ENCODE results near the gene IFITM10. TPM values are rescaled to one million over a fixed set of nuclear protein-coding genes. Genes with fewer than 3 reads are reported as not detected.

Gene IFITM10
- total RNA-seq, 2 experiments from 2014 or later: 0.27 to 0.29 TPM

DNA sequence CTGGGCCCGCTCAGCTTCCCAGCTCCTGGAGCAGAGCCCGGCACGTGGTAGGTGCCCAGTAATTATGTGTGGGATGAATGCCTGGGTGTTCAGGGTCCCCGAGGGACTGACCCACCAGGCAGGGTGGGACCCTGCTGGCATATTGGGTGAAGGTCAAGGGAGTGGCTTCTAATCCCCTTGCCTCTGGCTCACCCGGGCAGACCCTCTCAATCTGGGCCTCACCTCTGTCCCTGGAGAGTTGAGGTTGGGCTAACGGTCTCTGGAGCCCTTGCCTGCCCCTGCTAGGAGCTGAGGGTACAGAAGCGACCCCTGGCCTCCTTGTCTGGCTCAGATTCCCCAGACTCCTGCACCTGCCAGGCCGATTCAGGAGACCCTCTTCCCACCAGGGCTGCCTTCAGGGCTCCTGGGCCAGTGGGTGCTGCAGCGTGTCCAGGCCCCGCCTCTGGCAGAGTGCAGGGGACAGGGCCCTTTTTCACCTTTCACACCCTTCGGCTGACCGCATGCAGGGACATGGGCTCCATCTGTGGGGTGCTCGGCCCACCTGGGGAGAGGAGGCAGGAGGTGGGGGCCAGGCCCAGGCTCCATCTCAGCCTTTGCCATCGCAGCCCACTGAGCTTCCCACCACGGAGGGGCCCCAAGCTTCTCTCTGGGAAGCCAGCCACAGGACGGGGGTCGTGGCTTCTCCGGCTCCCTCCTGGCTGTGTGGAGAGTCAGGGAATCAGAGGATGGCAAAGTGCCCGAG is 17.2 kb upstream of the IFITM10 start:
- Mint-ChIP-seq H3K4me1 (ENCODE audit: low read depth) (peaks cover 21% of the 10 kb centered on the region), H3K27ac (no peak overlapping the region), H3K9me3 (no peaks in the 10 kb centered on the region), H3K27me3 (no peaks in the 10 kb centered on the region), H3K36me3 (no peaks in the 10 kb centered on the region), H3K4me3 (no peak overlapping the region)
- intact Hi-C loops (cut with micrococcal nuclease): no loop called here
- POLR2A ChIA-PET: no interaction called here
- no peak for DNase-seq
- CTCF ChIA-PET: no interaction called here

DNA sequence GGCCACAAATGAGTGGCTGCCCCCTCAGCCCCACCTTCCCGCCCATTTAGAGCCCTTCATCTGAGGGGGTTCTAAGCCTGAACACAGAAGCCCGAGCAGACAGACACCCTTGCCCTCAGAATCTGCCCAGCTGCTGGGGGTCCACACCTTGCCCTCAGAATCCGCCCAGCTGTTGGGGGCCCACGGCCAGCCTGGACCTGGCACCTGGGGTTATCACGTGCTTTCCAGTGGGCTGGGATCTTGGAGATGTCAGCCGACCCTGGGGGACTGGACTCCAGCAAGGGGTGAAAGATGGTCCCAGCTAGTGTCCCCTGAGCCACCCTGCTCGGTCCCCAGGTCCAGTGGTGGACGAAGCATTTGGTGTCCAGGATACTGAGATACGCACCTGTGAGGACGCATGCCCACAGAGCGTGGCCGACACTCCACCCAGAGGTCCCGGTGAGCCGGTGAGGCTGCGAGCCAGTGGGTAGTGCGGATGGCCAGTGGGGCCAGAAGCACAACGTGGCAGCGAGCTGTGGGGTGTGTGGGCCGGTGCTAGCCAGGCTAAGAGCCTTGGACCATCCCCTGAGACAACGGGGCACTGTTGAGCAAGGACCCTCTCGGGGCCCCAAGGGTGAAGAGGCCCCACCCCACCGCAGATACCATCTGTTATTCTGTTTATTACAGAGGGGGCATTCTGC is 16.5 kb upstream of the IFITM10 start:
- ChIA-PET POLR2A (no interaction called here), CTCF (interaction anchor here (0.7 to 1.7 kb wide), 4 partner anchors 65 to 114 kb away, joined by 3 to 7 read pairs (median 5); no protein-coding TSS in a partner anchor)
- Mint-ChIP-seq H3K27me3 (no peaks in the 10 kb centered on the region), H3K4me3 (no peak overlapping the region), H3K9me3 (no peaks in the 10 kb centered on the region), H3K36me3 (no peaks in the 10 kb centered on the region), H3K4me1 (ENCODE audit: low read depth) (peaks cover 21% of the 10 kb centered on the region), H3K27ac (no peak overlapping the region)
- no peak for DNase-seq
- intact Hi-C loops (cut with micrococcal nuclease): no loop called here

DNA sequence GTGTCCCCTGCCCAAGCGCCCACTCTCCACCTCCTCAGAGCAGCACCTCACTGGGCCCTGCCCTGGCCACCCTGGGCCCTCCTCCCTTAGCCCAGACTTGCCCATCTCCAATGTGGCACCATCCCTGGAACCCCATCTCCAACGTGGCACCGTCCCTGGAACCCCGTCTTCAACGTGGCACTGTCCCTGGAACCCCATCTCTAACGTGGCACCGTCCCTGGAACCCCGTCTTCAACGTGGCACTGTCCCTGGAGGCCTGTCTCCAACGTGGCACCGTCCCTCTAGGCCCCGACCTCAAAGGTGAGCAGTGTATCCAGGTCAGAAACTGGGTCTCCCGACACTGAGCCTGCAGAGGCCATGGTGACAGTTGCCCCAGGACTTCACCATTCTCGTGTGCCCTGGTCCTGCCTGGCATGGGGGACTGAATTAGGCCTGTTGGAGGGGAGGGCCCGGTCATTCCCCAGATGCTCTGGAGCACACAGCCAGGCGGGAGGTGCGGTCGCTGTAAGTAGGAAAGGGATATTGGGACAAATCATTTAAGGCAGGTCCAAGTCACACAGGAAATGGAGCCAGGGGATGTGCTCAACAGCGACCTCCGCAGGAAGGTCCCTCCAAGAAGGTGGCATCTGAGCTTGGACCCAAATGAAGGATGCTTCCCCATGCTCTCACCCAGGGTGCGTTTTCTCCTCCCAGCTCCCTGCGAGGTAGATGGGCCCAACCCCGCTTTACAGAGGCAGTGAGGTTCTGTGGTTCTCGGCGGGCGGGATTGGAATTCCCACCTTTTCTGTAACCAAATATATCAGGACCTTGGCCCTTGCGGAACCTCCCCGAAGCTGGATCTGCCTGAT is 15.7 kb upstream of the IFITM10 start:
- POLR2A ChIA-PET: no interaction called here
- no peak overlapping the region for H3K27ac Mint-ChIP-seq
- CTCF ChIA-PET: interaction anchor here (0.7 to 1.7 kb wide), 4 partner anchors 64 to 113 kb away, joined by 3 to 7 read pairs (median 5); no protein-coding TSS in a partner anchor

DNA sequence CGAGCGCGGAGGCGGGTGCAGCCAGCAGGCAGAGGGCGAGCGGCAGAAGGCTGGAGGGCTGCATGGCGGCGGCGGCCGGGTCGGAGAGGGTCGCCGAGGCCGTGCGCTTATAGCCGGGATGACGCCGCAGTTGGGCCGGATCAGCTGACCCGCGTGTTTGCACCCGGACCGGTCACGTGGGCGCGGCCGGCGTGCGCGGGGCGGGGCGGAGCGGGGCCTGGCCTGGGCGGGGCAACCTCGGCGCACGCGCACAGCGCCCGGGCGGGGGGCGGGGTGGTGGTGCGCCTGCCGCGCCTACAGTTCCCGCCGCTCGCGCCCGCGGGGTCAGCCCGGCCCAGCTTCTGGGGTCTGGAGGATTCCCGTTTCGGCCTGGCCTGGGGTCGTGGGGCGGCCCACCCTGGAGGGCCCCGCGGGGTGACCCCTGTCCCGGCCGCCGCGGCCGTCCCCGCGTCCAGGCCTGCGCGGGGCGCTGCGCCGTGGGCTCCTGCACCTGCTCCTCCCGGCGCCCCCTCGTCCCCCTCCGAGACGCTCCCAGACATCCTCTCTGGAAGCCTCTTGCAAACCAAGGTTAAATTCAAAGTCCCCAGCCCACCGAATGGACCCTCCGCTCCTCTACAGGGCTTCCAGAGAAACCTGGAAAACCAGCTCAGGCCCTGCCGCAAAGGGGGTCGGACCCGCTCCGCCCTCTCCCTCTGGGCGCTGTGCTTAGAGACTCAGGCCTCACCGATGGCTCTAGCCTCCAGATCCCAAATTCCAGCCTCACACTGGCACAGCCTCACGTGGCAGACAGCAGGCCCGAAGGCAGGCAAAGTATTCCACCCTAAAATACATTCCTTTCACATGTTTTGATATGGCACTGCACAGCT is 13.6 kb upstream of the IFITM10 start, which contains the start of gene CTSD:
Gene CTSD, minus strand, starts transcription at position 132 of the 866 bp plus-strand sequence. Its CDS starts 68 bp downstream, at position 64.
- POLR2A ChIA-PET: interaction anchor here (1.5 kb wide), 1 partner anchor 9 kb away, joined by 4 read pairs; no protein-coding TSS in a partner anchor

More for the DNA sequence above, 15.7 kb upstream of the IFITM10 start:
- H3K4me3 Mint-ChIP-seq: no peak overlapping the region
- DNase-seq: no peak
- intact Hi-C loops (cut with micrococcal nuclease): no loop called here
- no peaks in the 10 kb centered on the region for H3K9me3 Mint-ChIP-seq
- H3K27me3 Mint-ChIP-seq: no peaks in the 10 kb centered on the region
- H3K4me1 Mint-ChIP-seq (ENCODE audit: low read depth): peaks cover 26% of the 10 kb centered on the region
- no peaks in the 10 kb centered on the region for H3K36me3 Mint-ChIP-seq

DNA sequence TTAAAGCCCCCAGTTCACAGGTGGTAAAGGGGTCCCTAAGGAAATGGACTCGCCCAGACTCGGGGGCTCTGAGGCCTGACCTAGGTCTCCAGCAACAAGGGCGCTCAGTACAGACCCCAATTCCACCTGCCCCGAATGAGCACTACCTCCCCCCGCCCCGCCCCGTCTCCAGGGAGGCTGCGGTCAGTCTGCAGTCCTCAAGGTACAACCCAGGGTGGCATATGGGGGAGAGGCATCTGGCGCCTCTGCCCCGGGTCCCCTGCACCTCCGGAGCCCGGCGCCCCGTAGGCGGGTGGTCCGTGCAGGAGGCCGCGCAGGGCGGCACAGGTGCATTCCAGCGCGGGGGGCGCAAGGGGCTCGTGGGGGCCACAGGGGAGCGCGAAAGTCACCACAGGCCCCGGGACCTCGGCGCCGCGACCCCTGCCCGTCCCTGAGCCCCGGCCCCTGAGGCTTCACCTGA is 13.0 kb upstream of the IFITM10 start:
- intact Hi-C loops (cut with micrococcal nuclease): loop anchor here (2.0 kb wide), 1 partner anchor 87 kb away; no protein-coding TSS in a partner anchor
- Mint-ChIP-seq H3K4me3 (peak overlapping the region; percentile 51), H3K27ac (no peak overlapping the region), H3K27me3 (no peaks in the 10 kb centered on the region), H3K4me1 (ENCODE audit: low read depth) (peaks cover 38% of the 10 kb centered on the region), H3K9me3 (no peaks in the 10 kb centered on the region), H3K36me3 (no peaks in the 10 kb centered on the region)
- ChIA-PET CTCF (interaction anchor here (1.0 to 1.5 kb wide), 2 partner anchors 18 to 72 kb away, joined by 3 read pairs; no protein-coding TSS in a partner anchor), POLR2A (interaction anchor here (1.5 kb wide), 1 partner anchor 10 kb away, joined by 4 read pairs; no protein-coding TSS in a partner anchor)
- DNase-seq: no peak

More for the DNA sequence above, 13.6 kb upstream of the IFITM10 start, which contains the start of gene CTSD:
- DNase-seq: peak; percentile 91
- H3K27me3 Mint-ChIP-seq: no peaks in the 10 kb centered on the region
- CTCF ChIA-PET: interaction anchor here (1.0 to 1.5 kb wide), 3 partner anchors 17 to 73 kb away, joined by 3 to 8 read pairs (median 3); no protein-coding TSS in a partner anchor
- peaks cover 33% of the 10 kb centered on the region for H3K4me1 Mint-ChIP-seq (ENCODE audit: low read depth)
- intact Hi-C loops (cut with micrococcal nuclease): loop anchor here (2.0 kb wide), 1 partner anchor 87 kb away; no protein-coding TSS in a partner anchor
- H3K36me3 Mint-ChIP-seq: no peaks in the 10 kb centered on the region
- H3K9me3 Mint-ChIP-seq: no peaks in the 10 kb centered on the region
- peak within 1 kb of the TSS; percentile 80 for H3K4me3 Mint-ChIP-seq
- H3K27ac Mint-ChIP-seq: peak within 1 kb of the TSS; percentile 62

DNA sequence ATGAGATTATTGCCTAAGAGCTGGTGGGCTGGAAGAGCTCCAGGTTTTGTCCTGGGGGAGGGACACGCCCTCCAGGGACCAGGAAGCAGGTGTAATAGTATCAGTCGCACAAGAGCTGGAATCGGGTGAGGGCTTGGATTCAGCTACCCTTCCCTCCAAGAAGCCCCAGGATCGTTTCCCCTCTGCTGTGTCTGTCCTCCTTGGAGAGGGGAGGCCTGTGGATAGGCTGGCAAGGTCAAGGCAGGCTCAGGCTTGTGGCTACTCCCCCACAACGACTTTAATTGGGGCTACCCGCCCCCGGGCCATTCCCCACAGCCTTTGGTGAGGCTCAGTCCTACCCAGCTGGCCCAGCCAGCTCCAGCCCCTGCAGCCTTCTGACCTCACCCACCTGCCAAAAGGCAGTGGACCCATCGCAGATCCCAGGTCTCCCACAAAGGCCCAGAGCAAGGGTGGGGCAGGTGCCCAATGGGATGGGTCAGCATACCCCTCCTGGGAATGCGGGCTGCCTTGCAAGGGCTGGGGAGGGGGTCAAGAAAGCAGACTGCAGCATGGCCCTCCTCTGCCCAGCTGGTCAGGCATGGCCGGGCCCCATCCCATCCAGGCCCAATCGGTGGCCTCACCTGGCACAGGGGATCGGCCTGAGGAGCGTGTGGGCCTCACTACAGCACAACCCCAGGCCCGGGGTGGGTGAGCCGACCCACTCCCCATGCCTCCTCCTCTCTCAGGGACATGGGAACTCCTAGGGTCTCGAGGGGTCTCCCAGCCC is 12.3 kb upstream of the IFITM10 start:
- H3K27ac Mint-ChIP-seq: no peak overlapping the region
- POLR2A ChIA-PET: no interaction called here
- H3K4me3 Mint-ChIP-seq: peak overlapping the region; percentile 51
- DNase-seq: no peak
- CTCF ChIA-PET: interaction anchor here (1.1 to 2.1 kb wide), 2 partner anchors 69 to 70 kb away, joined by 4 to 12 read pairs; no protein-coding TSS in a partner anchor
- intact Hi-C loops (cut with micrococcal nuclease): loop anchor here (2.0 kb wide), 1 partner anchor 88 kb away; no protein-coding TSS in a partner anchor
- H3K9me3 Mint-ChIP-seq: no peaks in the 10 kb centered on the region
- H3K4me1 Mint-ChIP-seq (ENCODE audit: low read depth): peaks cover 39% of the 10 kb centered on the region
- no peaks in the 10 kb centered on the region for H3K36me3 Mint-ChIP-seq
- H3K27me3 Mint-ChIP-seq: no peaks in the 10 kb centered on the region

DNA sequence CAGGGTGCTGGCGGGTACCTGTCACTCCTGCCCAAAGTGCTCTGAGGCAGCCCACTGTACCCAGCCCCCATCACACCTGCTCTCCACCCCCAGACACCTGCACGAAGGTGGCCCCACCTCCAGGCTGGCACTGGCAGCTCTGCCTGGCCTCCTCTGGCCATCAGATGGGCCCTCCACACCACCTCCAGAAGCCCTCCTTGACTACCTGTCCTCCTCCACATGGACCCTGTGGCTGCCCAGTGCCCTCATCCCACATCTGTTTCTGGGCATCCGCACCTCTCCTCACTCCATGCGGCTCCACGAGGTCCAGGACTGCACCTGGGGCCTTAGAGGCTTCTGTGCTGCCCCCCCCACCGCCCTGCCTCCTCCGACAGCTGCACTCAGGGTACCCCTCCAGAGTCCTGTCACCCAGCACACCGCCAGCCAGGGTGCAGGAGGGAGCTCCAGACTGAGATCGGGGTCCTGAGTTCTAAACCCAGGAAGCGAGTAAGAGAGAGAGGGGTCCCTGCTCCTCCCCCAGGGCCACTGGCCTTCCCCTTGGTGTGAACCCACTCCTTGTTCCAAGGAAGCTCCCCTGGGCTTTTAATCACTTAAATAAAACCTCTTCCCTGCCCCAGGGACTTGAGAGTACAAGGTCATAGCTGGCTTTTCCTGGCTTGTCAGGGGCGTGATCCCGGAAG is 11.6 kb upstream of the IFITM10 start:
- Mint-ChIP-seq H3K4me1 (ENCODE audit: low read depth) (peaks cover 46% of the 10 kb centered on the region), H3K4me3 (peak overlapping the region; percentile 51), H3K36me3 (peaks cover 2% of the 10 kb centered on the region), H3K9me3 (no peaks in the 10 kb centered on the region), H3K27me3 (no peaks in the 10 kb centered on the region), H3K27ac (peak overlapping the region; percentile 10)
- ChIA-PET POLR2A (no interaction called here), CTCF (interaction anchor here (1.1 to 2.1 kb wide), 2 partner anchors 68 to 71 kb away, joined by 4 to 12 read pairs; no protein-coding TSS in a partner anchor)
- DNase-seq: no peak
- intact Hi-C loops (cut with micrococcal nuclease): loop anchor here (2.0 kb wide), 1 partner anchor 89 kb away; no protein-coding TSS in a partner anchor

DNA sequence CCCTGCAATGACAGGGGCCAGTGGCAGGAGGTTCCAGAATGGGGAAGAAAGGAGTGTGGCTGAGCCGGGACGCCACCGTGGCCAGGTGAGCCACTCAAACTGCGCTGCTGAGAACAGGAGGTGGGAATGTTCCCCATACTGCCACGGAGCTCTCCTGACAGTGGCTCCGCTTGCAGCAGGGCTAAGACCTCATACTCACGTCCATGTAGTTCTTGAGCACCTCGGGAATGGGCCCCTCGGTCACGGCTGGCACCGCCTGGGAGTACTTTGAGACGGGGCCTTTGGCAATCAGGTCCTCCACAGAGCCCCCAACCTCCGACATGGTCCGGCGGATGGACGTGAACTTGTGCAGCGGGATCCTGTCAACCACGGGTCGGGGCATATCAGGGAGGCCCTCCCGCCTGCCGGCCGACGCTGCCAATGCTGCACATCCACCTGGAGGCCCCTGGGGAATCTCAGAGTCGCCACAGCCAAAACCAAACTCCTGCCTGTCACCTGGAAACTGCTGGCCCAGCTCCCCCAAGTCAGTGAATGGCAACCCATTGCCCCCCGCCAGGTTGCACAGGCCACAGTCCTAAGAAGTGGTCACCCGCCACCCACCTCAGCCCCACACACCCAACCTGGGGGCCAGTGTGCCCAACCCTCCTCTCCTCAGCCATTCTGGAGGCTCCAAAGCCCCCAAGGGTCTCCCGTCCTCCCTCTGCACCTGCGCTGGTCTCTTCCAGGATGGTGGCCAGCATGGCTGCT is 10.9 kb upstream of the IFITM10 start:
- POLR2A ChIA-PET: no interaction called here
- no peak overlapping the region for H3K27ac Mint-ChIP-seq
- no peaks in the 10 kb centered on the region for H3K9me3 Mint-ChIP-seq
- intact Hi-C loops (cut with micrococcal nuclease): no loop called here
- H3K36me3 Mint-ChIP-seq: peaks cover 2% of the 10 kb centered on the region
- no peaks in the 10 kb centered on the region for H3K27me3 Mint-ChIP-seq
- H3K4me1 Mint-ChIP-seq (ENCODE audit: low read depth): peaks cover 52% of the 10 kb centered on the region
- CTCF ChIA-PET: interaction anchor here (2.1 kb wide), 1 partner anchor 67 kb away, joined by 12 read pairs; no protein-coding TSS in a partner anchor
- DNase-seq: no peak
- no peak overlapping the region for H3K4me3 Mint-ChIP-seq

DNA sequence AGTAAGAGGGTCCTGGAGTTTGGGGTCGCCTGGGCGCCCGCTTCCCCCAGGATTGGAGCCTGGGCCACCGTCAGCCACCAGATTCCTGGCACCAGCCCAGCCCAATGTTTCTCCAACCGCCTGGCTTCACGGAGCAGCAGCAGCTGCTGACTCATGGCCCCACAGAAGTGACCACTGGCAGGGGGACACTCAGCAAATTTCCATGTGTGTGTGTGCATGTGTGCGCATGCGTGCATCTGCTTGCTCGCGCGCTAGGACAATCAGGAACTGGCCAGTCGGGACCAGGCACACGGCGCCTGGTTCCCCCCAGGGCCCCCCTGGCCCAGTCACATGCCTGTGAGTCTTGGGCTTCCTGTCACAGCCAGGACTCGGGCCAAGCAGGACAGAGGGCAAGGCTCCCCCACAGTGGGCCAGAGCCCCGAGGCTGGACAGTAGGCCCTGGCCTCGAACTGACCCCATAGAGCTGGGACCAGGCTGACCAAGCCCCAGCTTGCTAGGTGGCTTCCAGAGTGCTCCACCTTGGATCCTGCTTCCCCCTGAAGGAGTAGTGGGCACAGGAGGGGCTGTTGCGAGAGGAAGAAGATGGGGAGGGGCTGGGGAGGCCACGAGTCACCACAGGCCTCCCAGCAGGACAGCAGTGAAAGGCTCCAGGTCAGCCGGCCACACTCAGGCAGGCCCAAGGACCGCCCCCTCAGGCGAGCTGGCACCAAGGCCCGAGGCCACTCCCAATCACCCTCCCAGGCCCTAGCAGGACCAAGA is 10.1 kb upstream of the IFITM10 start:
- CTCF ChIA-PET: interaction anchor here (0.6 to 2.1 kb wide), 2 partner anchors 29 to 67 kb away, joined by 3 to 12 read pairs; no protein-coding TSS in a partner anchor
- intact Hi-C loops (cut with micrococcal nuclease): no loop called here
- no peak overlapping the region for H3K27ac Mint-ChIP-seq

More for the DNA sequence above, 10.1 kb upstream of the IFITM10 start:
- H3K4me1 Mint-ChIP-seq (ENCODE audit: low read depth): peaks cover 60% of the 10 kb centered on the region
- POLR2A ChIA-PET: no interaction called here
- H3K9me3 Mint-ChIP-seq: no peaks in the 10 kb centered on the region
- H3K4me3 Mint-ChIP-seq: no peak overlapping the region
- no peaks in the 10 kb centered on the region for H3K27me3 Mint-ChIP-seq
- H3K36me3 Mint-ChIP-seq: peaks cover 2% of the 10 kb centered on the region
- DNase-seq: no peak
